ENCODE measurements around the gene NRXN3. TPM values are rescaled to one million over a fixed set of nuclear protein-coding genes. Genes with fewer than 3 reads are reported as not detected.

Gene NRXN3
- polyA plus RNA-seq, 5 donors: 1.3 to 1.9 (median 1.4) TPM

GRCh38 chr14:79136071-79137044 is 966.2 kb downstream of the NRXN3 start:
- DNase-seq: no peak

- no peak for DNase-seq
These were observed 966.9 kb downstream of the NRXN3 start for GRCh38 chr14:79137045-79137430.

DNA sequence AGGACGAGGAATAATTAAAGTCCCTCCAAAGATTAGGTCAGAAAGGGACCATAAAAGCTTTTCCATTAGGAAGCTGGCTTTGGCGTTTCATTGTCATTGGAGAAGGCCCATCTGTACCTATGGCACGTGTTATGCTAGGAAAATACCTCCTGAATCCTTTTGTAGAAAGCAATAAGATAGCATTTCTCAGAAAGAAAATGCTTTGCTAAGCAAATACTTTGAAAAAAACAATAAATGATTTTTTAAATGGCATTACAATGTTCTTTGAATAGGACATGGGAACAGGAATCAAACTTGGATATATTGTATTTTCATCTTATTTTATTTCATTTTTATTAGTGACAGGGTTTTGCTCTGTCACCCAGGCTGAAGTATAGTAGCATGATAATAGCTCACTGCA is 967.7 kb downstream of the NRXN3 start:
- no peak for DNase-seq

DNA sequence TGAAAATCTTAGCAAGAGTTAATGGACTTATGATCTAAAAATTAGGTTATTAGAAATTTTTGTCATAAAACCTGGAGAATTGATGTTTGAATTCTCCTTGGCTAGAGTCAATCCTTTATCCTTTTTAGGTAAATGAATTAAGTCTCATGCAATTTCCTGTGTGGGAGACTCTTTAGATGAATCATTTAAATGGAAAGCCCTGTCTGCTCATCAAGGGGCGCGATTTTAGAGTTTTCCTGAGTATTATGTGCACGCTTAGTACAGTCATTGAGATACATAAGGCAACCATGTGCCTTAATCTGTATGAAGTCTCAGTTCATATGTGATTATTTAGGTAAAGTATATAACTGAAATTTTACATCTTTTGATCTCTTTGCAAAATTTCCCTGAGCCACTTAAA is 974.7 kb downstream of the NRXN3 start:
- no peak for DNase-seq

DNA sequence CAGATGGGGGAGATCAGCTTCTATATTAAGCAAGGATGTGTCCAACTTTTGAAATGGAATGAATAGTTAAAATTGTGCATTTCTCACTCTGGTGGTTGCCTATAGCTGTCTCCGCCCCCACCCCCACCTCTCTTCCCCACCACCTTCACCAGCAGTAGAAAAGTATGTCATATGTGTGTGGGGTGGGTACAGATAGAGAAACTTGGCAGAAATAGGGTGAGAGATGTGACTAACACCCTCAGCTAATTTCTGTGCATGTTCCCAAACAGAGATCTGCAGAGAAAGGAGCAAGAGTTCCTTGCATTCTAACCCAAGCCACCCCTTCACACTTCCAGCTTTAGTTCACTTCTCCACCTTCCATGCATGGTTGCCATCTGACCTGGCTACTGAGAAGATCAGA is 980.1 kb downstream of the NRXN3 start:
- no peak for DNase-seq

- no peak for DNase-seq
These were observed 987.2 kb downstream of the NRXN3 start for GRCh38 chr14:79157369-79157768.

DNA sequence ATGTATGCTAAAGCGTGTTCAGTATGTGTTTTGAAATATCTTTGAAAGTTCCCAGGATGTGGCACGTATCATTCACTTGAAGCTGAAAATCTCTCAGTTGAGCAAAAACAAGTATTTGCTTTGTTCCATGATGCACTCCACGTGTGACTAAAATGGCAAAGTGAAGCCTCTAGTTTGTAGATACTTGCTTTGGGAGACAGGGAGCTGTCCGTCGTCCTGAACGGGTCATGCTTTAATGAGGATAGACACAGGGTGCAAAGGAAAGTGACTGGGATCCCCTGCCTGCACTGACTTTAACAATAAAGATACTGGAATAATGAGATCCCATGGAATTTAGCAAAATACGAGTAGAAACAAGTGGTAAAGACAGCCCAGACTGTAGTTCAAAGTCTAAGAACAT is 991.4 kb downstream of the NRXN3 start:
- peak; percentile 12 to 36 for DNase-seq

GRCh38 chr14:79162833-79163232 is 992.7 kb downstream of the NRXN3 start:
- DNase-seq: no peak

DNA sequence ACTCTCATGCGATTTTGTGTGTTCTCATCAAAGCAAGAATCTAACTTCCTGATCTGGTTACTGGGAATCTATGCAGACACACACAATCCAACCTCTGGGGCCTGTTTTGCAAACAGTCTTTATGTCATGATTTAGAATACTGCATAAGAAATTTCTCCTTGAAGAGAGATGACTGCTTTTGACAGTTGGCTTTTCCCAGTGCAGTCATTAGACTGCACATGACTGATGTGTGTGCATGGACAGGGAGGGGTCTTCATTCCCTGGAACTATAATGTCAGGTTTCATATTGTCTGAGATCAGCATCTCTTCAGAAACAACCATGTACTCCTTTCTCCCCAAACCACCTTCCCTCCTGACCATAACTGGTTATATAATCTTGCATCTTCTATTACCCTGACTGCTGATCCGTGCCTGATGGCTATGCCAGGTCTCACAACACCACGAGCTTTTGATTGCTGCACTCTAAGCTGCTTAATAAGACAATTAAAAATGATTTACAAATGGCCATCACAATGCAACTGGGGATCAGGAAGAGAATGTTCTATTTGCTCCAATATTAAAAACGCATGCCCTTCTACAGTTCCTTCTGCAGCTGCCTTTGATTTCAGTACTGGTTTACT is 995.4 kb downstream of the NRXN3 start:
- no peak for DNase-seq

- DNase-seq: no peak
These were observed 996.0 kb downstream of the NRXN3 start for GRCh38 chr14:79166171-79166570.

DNA sequence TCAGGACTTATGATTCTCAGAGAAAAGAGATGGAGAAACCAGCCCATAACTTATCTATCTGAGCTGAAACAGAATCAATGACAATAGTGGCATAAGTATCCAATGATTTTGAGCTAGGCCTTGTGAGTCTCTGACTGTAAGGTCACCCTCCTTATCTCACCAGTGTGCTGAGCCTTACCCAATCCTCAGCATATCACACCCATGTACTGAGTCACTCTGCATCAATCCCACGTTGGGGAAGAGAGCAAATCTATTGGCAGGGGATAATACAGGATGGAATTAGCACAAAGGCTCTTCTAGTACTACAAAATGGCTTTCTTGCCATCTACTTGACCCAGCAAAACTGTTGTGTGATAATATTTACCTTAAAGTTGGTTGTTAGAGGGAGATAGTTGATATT is 997.8 kb downstream of the NRXN3 start:
- DNase-seq: no peak

- DNase-seq: peak; percentile 70 to 87
These were observed 1005.5 kb downstream of the NRXN3 start for GRCh38 chr14:79175671-79176070.

DNA sequence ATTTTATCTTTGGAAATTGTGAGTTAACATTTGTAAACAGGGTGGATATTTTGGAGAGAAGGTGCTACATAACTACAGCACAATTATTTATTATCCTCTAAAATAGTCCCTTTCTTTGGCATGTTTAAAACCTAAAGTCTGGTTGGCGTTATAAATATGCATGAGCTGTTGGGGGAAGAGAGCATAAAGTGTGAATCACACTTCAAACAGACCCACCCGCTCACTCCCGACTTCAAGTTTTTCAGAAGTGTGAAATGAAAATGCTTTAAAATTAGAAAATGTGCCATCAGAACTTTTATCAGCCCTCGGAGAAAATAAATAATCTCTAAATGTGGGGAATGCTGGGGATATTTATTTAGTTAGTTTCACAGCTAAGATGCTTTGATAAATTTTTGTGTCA is 1006.9 kb downstream of the NRXN3 start:
- no peak for DNase-seq

GRCh38 chr14:79178719-79179118 is 1008.5 kb downstream of the NRXN3 start:
- DNase-seq: no peak

- no peak for DNase-seq
These were observed 1009.8 kb downstream of the NRXN3 start for GRCh38 chr14:79179985-79180384.

- DNase-seq: no peak
These were observed 1010.5 kb downstream of the NRXN3 start for GRCh38 chr14:79180656-79181055.

- no peak for DNase-seq
These were observed 1016.4 kb downstream of the NRXN3 start for GRCh38 chr14:79186523-79186922.

GRCh38 chr14:79193689-79194477 is 1023.7 kb downstream of the NRXN3 start:
- no peak for DNase-seq

GRCh38 chr14:79196216-79196615 is 1026.0 kb downstream of the NRXN3 start:
- DNase-seq: no peak

DNA sequence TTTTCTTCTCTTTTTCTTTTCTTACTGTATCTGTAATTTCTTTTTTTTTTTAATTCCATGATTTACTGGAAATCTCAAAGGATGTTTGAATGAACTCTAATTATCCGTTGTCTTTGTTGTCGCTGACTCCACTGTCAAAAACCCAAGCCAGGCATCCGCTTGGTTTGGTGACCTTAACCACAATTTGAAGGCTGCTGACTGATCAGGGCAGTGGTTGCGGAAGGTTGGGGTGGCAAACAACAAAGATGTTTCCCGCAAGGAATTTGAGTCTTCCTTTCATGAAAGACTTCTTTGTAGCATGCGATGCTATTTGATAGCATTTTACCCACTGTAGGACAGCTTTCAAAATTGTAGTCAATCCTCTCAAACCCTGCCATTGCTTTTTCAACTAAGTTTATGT is 1027.3 kb downstream of the NRXN3 start:
- no peak for DNase-seq

GRCh38 chr14:79199217-79199616 is 1029.0 kb downstream of the NRXN3 start:
- no peak for DNase-seq

GRCh38 chr14:79201564-79202207 is 1031.5 kb downstream of the NRXN3 start:
- DNase-seq: peak; percentile 9 to 13

Measured in right lung (tissue), 5 donors.